IPS DF 6.9 (cell line): ENCODE data around the gene CUX1.

Experiments
- DNase-seq: peaks from one replicate; pipeline ENCODE4 v3.0.0-alpha.2; 2013; ENCODE audit warnings: low read depth, low spot score
- H3K27ac ChIP-seq: one replicate; pipeline ENCODE4 v1.5.1; 2013; ENCODE audit warnings: low read length, control low read depth
- H3K27me3 ChIP-seq: 2 replicates; pipeline ENCODE4 v1.6.1; 2013; ENCODE audit warnings: mild to moderate bottlenecking, low read length; ENCODE audit not compliant: control insufficient read depth, insufficient read depth
- H3K36me3 ChIP-seq: 2 replicates; pipeline ENCODE4 v1.6.1; 2013; ENCODE audit warnings: low read length; ENCODE audit not compliant: control insufficient read depth, insufficient read depth
- H3K4me1 ChIP-seq: 2 replicates; pipeline ENCODE4 v1.6.1; 2013; ENCODE audit warnings: low read length; ENCODE audit not compliant: control insufficient read depth, insufficient read depth
- H3K4me3 ChIP-seq: 2 replicates; pipeline ENCODE4 v1.5.1; 2013; ENCODE audit warnings: mild to moderate bottlenecking, low read length
- H3K9me3 ChIP-seq: 2 replicates; pipeline ENCODE4 v1.6.1; 2013; ENCODE audit warnings: low read length, inconsistent platforms; ENCODE audit not compliant: control insufficient read depth, insufficient read depth
- WGBS: extraction: QIAGEN DNeasy Blood & Tissue Kit; methylation state at CpG from one replicate; pipeline ENCODE4 v1.1.7; 2013; ENCODE audit warnings: mixed read lengths, missing lambda C conversion rate; ENCODE audit not compliant: insufficient read length, insufficient coverage; 5-methylcytosine and 5-hydroxymethylcytosine counted together

The CUX1 gene

DNA sequence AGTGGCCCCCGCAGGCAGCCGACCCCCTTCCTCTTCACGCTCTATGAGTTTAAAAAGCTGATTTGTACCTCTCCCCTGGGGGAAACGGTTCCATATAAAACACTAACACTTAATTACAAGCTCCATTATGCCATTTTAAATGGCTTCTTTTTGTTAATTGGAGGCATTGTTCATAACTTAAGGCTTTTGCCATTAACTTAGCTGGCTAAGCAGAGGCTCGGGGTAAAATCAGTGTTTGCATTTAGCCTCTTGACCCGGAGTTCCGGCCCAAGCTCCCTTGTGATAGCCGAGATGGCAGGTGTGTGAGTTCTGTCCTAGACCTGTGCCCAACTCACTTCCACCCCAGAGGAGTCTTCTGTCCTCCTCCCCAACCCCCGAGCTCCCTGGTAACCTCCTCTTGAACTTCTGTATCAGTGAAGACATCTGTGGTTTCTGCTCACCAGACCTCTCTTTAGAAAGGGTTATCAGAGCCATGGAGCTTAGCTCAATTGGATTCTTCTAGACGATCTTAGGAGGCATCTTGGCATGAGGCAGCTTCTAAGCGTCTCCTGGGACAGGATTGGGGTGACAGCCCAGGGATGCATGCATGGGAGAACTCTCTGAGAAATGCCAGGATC lies 435.0 kb downstream of the CUX1 start:
- Histone ChIP-seq H3K4me3 (no peak overlapping the region), H3K27ac (no peak overlapping the region), H3K4me1 (peaks cover 2% of the 10 kb centered on the region; the same call in 1 of the 2 replicates), H3K9me3 (no peaks in the 10 kb centered on the region), H3K36me3 (no peaks in the 10 kb centered on the region), H3K27me3 (no peaks in the 10 kb centered on the region)
- DNase-seq = no peak
- WGBS = no CpG with 5 or more reads among the region's 11 CpGs

DNA sequence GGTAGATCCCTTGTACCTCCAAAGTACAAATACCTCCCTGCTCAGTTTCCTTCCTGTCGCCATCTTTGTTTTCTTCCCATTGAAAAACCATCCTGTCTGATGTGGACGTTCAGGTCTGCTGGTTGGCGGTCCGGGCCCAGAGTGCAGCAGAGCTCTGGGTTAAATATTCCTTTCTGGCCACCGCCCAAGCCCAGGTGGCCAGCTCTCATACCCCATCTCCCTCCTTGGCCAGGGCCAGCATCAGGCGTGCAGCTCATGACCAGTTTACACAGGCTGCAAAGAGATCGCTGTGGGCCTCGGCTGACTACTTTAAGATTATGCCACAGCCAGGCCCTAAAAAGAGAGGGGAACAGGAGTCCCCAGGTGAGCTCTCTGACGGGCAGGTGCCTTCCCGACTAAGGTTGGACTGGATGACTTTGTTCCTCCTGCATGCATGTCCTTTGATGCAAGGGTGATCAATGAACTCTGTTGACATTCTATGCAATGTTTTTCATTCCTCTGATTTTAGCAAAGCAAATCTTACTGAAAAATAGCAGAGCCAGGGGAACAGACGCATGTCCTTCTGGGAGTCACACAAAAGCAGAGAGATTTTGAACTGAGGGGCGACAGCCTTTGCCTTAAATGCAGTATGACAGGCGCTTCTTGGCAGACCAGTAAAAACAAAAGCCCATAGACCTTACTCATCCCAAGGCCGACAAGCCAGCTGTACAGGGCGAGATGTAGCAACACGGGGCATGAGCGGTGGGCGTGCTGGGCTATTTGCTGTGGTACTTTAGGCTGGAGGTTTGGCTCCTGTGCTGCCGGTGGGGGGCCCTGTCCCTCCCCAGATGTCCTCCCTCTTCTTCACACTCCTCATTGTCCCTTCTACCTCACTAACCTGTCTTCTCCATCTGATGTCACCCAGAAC lies 435.9 kb downstream of the CUX1 start:
- no peak overlapping the region for H3K4me3 ChIP-seq
- H3K4me1 ChIP-seq = peaks cover 2% of the 10 kb centered on the region; the same call in 1 of the 2 replicates
- H3K27me3 ChIP-seq = no peaks in the 10 kb centered on the region
- DNase-seq = no peak
- no CpG with 5 or more reads among the region's 19 CpGs for WGBS
- no peak overlapping the region for H3K27ac ChIP-seq
- H3K36me3 ChIP-seq = no peaks in the 10 kb centered on the region
- no peaks in the 10 kb centered on the region for H3K9me3 ChIP-seq

DNA sequence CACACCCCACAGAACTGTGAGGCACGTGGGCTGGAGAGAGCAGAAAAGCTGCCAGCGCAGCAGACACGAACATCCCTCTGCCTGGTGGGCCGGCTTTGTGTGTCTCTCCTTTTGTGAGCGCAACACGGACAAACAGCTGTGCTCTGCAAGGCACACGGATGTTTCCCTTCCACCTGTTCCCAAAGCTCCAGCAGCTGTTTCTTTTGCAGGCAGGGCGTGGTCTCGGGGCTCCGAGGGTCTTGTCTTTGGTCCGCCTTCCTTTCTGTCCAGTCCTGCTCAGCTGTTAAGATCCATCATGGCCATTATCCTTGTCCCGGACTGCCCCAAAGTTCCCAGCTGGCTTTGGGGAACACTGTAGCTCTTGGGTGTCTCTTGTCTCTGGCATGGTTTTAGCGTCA lies 436.5 kb downstream of the CUX1 start:
- Histone ChIP-seq H3K9me3 (no peaks in the 10 kb centered on the region), H3K36me3 (no peaks in the 10 kb centered on the region), H3K27me3 (no peaks in the 10 kb centered on the region), H3K4me1 (peaks cover 2% of the 10 kb centered on the region; the same call in 1 of the 2 replicates), H3K27ac (no peak overlapping the region), H3K4me3 (no peak overlapping the region)
- no peak for DNase-seq
- no CpG with 5 or more reads among the region's 13 CpGs for WGBS

DNA sequence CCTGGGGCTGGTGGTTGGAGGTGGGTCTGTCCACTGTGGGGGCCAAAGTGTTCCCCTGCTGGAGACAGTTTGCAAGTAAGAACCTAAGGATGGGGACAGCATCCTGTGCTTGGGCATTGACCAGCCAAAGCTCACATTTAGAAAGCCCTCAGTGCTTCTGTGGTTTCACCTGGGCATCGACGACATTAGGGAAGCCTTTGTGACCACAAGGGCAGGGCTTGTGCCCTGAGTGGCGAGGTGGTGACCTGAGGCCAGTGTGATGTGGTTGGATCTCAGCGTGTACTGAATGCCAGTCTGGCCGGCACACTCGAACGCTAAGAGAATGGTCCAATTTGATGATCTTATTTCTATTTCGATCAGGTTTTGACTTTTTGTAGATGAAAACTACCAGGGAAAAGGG lies 437.1 kb downstream of the CUX1 start:
- DNase-seq = no peak
- no peaks in the 10 kb centered on the region for H3K36me3 ChIP-seq
- no CpG with 5 or more reads among the region's 8 CpGs for WGBS

DNA sequence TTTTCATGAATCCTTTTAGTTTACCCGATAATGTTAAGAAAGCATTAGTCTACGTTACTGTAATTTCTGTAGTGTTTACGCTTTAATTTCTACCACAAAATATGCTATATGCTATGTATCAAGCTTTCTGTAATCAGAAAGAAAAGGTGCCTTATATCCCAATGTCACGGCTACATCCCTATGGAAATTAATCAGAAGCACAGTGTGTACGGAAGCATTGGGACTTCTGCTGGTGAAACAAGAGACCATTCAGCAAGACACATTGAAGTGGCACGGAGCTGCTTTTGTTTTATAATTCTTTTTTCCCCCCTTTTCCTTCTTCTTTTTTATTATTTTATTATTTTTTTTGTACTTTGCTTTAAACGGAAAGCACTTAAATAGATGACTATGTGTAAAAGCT lies 438.1 kb downstream of the CUX1 start:
- peaks cover 2% of the 10 kb centered on the region; the same call in 1 of the 2 replicates for H3K4me1 ChIP-seq
- no peaks in the 10 kb centered on the region for H3K36me3 ChIP-seq
- H3K27me3 ChIP-seq = no peaks in the 10 kb centered on the region
- no peak overlapping the region for H3K27ac ChIP-seq
- no peak overlapping the region for H3K4me3 ChIP-seq
- no peak for DNase-seq
- no peaks in the 10 kb centered on the region for H3K9me3 ChIP-seq
- no CpG with 5 or more reads among the region's 7 CpGs for WGBS

More for the DNA sequence above, 437.1 kb downstream of the CUX1 start:
- Histone ChIP-seq H3K27me3 (no peaks in the 10 kb centered on the region), H3K4me3 (no peak overlapping the region), H3K9me3 (no peaks in the 10 kb centered on the region), H3K27ac (no peak overlapping the region), H3K4me1 (peaks cover 2% of the 10 kb centered on the region; the same call in 1 of the 2 replicates)

DNA sequence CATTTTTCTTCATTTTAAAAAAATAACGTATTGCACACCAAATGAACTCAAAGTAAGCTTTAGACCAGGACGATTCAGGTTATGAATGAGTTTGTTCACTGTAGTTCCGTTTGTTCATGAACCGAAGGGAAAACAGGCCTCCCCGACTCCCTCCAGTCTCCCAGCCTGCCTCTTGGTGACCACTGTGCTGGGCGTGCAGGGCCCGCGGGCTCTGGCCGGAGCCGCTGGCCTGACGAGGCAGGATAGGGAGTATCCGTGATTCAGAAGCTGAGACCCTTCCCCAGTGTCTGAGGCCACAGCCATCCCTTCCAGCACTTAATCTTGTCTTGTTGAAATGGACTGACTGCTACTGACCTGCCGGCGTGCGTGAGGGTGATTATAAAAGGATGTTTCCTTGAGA lies 438.5 kb downstream of the CUX1 start:
- H3K4me1 ChIP-seq = peaks cover 2% of the 10 kb centered on the region; the same call in 1 of the 2 replicates
- DNase-seq = no peak
- no peaks in the 10 kb centered on the region for H3K36me3 ChIP-seq
- no peaks in the 10 kb centered on the region for H3K9me3 ChIP-seq
- H3K4me3 ChIP-seq = no peak overlapping the region
- no CpG with 5 or more reads among the region's 15 CpGs for WGBS
- H3K27ac ChIP-seq = no peak overlapping the region
- no peaks in the 10 kb centered on the region for H3K27me3 ChIP-seq

DNA sequence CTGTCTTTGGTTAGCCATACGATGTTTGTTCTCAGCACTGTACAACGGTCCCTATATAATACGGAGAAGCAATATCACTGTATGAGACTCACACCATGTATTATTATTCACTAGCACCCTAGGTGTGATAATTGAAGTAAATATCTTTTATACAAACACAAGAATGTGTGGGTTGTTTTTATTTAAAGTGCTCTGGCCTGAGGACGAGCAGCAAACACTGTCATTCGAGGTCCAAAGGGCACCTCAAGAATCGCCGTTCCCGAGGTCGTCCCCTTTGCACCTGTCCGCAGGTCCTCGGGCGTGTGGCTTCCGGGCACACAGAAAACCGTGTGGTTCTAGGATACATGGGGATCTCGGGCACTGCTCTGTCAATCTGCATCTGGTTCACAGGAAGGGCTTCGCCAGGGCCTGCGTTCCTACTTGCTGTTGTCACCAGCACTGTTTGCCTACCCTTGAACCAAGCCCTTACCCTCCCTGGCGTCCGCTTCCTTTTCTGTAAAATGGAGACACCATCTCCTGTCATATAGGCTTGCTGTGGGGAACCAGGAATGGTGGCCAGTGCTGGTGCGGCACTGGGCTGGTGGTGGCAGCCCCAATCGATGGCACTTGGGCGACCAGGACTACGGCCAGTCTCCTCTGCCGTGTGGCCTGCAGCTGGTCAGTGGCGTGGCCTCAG lies 440.8 kb downstream of the CUX1 start:
- no CpG with 5 or more reads among the region's 25 CpGs for WGBS

DNA sequence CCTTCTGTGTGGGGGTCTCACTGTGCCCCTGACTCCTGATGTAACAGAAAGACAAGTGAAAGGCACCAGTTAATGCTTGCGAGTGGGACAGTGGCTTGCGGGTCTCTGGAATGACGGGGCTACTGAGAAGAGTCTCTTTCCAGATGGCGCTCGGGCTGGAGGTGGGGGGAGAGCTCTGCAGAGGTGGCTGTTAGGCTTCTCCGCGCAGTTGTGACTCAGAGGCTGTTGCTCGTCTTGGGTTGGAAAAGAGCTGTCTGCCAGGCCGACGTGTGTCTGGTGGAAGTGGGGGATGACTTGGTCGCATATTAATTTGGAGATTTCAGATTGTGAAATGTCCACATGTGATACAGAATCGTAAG lies 441.3 kb downstream of the CUX1 start:
- Histone ChIP-seq H3K27me3 (no peaks in the 10 kb centered on the region), H3K4me1 (peaks cover 2% of the 10 kb centered on the region; the same call in 1 of the 2 replicates), H3K4me3 (no peak overlapping the region), H3K27ac (no peak overlapping the region), H3K36me3 (no peaks in the 10 kb centered on the region), H3K9me3 (no peaks in the 10 kb centered on the region)
- no peak for DNase-seq
- WGBS = no CpG with 5 or more reads among the region's 12 CpGs

More for the DNA sequence above, 440.8 kb downstream of the CUX1 start:
- peaks cover 2% of the 10 kb centered on the region; the same call in 1 of the 2 replicates for H3K4me1 ChIP-seq
- H3K36me3 ChIP-seq = no peaks in the 10 kb centered on the region
- H3K27ac ChIP-seq = no peak overlapping the region
- H3K27me3 ChIP-seq = no peaks in the 10 kb centered on the region
- no peak for DNase-seq
- no peaks in the 10 kb centered on the region for H3K9me3 ChIP-seq
- H3K4me3 ChIP-seq = no peak overlapping the region

DNA sequence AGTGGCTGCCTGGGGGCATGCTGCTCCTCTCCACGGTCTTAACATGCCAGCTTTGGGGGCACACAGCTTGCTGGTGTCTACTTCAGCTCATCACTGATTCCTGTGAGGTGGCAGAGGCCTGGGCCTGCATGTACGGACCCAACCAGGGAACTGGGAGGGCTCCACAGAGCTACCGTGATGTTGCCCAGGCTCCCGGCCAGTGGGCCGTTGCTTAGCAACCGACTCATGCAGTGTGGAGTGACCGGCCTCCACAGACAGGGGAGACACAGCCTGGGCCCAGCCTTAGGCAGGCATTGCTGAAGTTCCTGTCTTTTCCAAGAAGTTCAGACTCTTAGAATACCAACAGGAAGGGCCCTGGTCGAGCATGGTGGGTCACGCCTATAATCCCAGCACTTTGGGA lies 443.4 kb downstream of the CUX1 start:
- no peak overlapping the region for H3K27ac ChIP-seq
- peaks cover 2% of the 10 kb centered on the region; the same call in 1 of the 2 replicates for H3K4me1 ChIP-seq
- H3K27me3 ChIP-seq = no peaks in the 10 kb centered on the region
- no CpG with 5 or more reads among the region's 9 CpGs for WGBS
- no peaks in the 10 kb centered on the region for H3K36me3 ChIP-seq
- H3K9me3 ChIP-seq = no peaks in the 10 kb centered on the region
- H3K4me3 ChIP-seq = no peak overlapping the region
- no peak for DNase-seq

DNA sequence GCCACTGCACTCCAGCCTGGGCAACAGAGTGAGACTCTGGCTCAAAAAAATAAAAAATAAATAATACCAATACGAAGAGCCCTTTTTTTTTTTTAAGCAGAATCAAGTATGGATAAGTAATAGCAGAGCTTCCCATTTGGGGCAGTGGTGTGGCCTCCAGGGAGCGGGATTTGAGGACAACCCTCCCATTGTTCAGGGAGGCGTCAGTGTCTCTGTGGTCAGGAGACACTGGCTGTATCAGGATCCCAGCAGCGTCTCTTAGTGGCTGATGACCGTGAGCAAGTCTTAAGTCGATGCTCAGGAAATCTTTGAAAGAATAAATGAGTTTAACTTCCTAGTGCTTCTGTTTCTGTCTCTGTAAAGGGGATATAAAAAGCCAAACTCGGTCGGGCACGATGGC lies 444.0 kb downstream of the CUX1 start:
- H3K9me3 ChIP-seq = no peaks in the 10 kb centered on the region
- DNase-seq = no peak
- WGBS = no CpG with 5 or more reads among the region's 9 CpGs
- no peaks in the 10 kb centered on the region for H3K27me3 ChIP-seq
- H3K4me3 ChIP-seq = no peak overlapping the region
- no peaks in the 10 kb centered on the region for H3K36me3 ChIP-seq
- H3K4me1 ChIP-seq = peaks cover 2% of the 10 kb centered on the region; the same call in 1 of the 2 replicates
- no peak overlapping the region for H3K27ac ChIP-seq
